CD14-positive monocyte (primary cell): ENCODE results near the gene CTNND1. TPM values are rescaled to one million over a fixed set of nuclear protein-coding genes. Genes with fewer than 3 reads are reported as not detected.

Experiments used
- DNase-seq, 3 donors: peaks; one replicate each; pipeline ENCODE4 v3.0.0-alpha.2; 2011 to 2022
- H2AFZ ChIP-seq: 2 replicates; pipeline ENCODE4 v1.6.0; 2012; ENCODE audit warnings: mild to moderate bottlenecking, low read depth, low read length, inconsistent platforms; ENCODE audit not compliant: insufficient read depth, poor library complexity, severe bottlenecking
- H3K27ac ChIP-seq, 2 donors: 1 replicate in 1 of 2; 2 replicates in 1 of 2; pipeline ENCODE4 v1.5.1; 2012 to 2013; ENCODE audit warnings: low read length in 2 of 2, control low read depth in 1 of 2, inconsistent platforms in 1 of 2, low read depth in 1 of 2, mild to moderate bottlenecking in 1 of 2
- H3K27me3 ChIP-seq, 2 donors: one replicate each; pipeline versions ENCODE4 v1.6.0 to v1.6.1; 2011 to 2013; ENCODE audit warnings: low read length in 2 of 2; ENCODE audit not compliant: control insufficient read depth in 2 of 2, insufficient read depth in 2 of 2
- H3K36me3 ChIP-seq, 2 donors: replicated peaks in 1 of 2; 1 replicate in 1 of 2; 2 replicates in 1 of 2; pipeline versions ENCODE4 v1.5.1 to v1.6.1; 2012 to 2013; ENCODE audit warnings: low read length in 2 of 2, control low read depth in 1 of 2, inconsistent platforms in 1 of 2, mild to moderate bottlenecking in 1 of 2; ENCODE audit not compliant: insufficient read depth in 2 of 2, control insufficient read depth in 1 of 2
- H3K4me1 ChIP-seq, 2 donors: 1 replicate in 1 of 2; 2 replicates in 1 of 2; pipeline versions ENCODE4 v1.5.1 to v1.6.1; 2012 to 2013; ENCODE audit warnings: low read length in 2 of 2, control low read depth in 1 of 2, inconsistent platforms in 1 of 2, mild to moderate bottlenecking in 1 of 2, moderate library complexity in 1 of 2; ENCODE audit not compliant: insufficient read depth in 2 of 2, control insufficient read depth in 1 of 2
- H3K4me2 ChIP-seq: replicated peaks from 2 replicates; pipeline ENCODE3; 2012; ENCODE audit warnings: low read length, moderate library complexity, mild to moderate bottlenecking; ENCODE audit not compliant: poor library complexity, severe bottlenecking; ENCODE audit errors: extremely low read depth
- H3K4me3 ChIP-seq, 3 experiments: fragments of 200-600 bp in 1 of 3; sonication (generic) in 1 of 3; replicated peaks in 1 of 3; 1 replicate in 2 of 3; 2 replicates in 1 of 3; pipeline ENCODE4 v1.5.1; 2011 to 2013; ENCODE audit warnings: low read length in 3 of 3, mild to moderate bottlenecking in 3 of 3, control low read depth in 2 of 3, low read depth in 2 of 3, inconsistent platforms in 1 of 3, moderate library complexity in 1 of 3
- H3K79me2 ChIP-seq: 2 replicates; pipeline ENCODE4 v1.6.0; 2012; ENCODE audit warnings: mild to moderate bottlenecking, control low read depth, inconsistent platforms, low read length, moderate library complexity; ENCODE audit not compliant: insufficient read depth
- H3K9ac ChIP-seq: 2 replicates; pipeline ENCODE4 v1.6.0; 2017; ENCODE audit warnings: low read length, mild to moderate bottlenecking; ENCODE audit not compliant: insufficient read depth, poor library complexity, severe bottlenecking
- H3K9me3 ChIP-seq, 2 donors: replicated peaks in 1 of 2; 1 replicate in 1 of 2; 2 replicates in 1 of 2; pipeline versions ENCODE4 v1.5.1 to v1.6.1; 2012 to 2013; ENCODE audit warnings: low read length in 2 of 2, control low read depth in 1 of 2; ENCODE audit not compliant: control insufficient read depth in 1 of 2, insufficient read depth in 1 of 2
- H4K20me1 ChIP-seq: 2 replicates; pipeline ENCODE4 v1.6.0; 2012; ENCODE audit warnings: mild to moderate bottlenecking, low read length, control low read depth, moderate library complexity; ENCODE audit not compliant: insufficient read depth
- H3K27ac Mint-ChIP-seq, 7 donors: one replicate each; pipeline ENCODE4 v1.8.0; 2020; ENCODE audit warnings: mild to moderate bottlenecking in 7 of 7, mixed read lengths in 7 of 7, moderate library complexity in 6 of 7, inconsistent platforms in 2 of 7
- H3K27me3 Mint-ChIP-seq, 3 donors: one replicate each; pipeline ENCODE4 v1.8.0; 2021 to 2022; ENCODE audit warnings: low read depth in 3 of 3, mild to moderate bottlenecking in 3 of 3, mixed read lengths in 3 of 3, moderate library complexity in 3 of 3, inconsistent platforms in 1 of 3
- H3K36me3 Mint-ChIP-seq, 2 donors: one replicate each; pipeline ENCODE4 v1.8.0; 2020; ENCODE audit warnings: mixed read lengths in 2 of 2, inconsistent platforms in 1 of 2, mild to moderate bottlenecking in 1 of 2
- H3K4me1 Mint-ChIP-seq: one replicate; pipeline ENCODE4 v1.8.0; 2020; ENCODE audit warnings: mild to moderate bottlenecking, mixed read lengths
- H3K4me3 Mint-ChIP-seq, 2 donors: one replicate each; pipeline ENCODE4 v1.8.0; 2020; ENCODE audit warnings: mild to moderate bottlenecking in 2 of 2, mixed read lengths in 2 of 2, moderate library complexity in 1 of 2
- H3K9me3 Mint-ChIP-seq, 7 donors: one replicate each; pipeline ENCODE4 v1.8.0; 2020 to 2022; ENCODE audit warnings: mixed read lengths in 7 of 7, mild to moderate bottlenecking in 6 of 7, moderate library complexity in 6 of 7, inconsistent platforms in 2 of 7
- CTCF ChIP-seq: fragments of 200-600 bp; IDR thresholded peaks from one replicate; pipeline ENCODE4 v1.8.0; 2022; ENCODE audit warnings: antibody characterized with exemption, mild to moderate bottlenecking
- WGBS: methylation state at CpG from one replicate; pipeline ENCODE4 v1.1.5; 2013; ENCODE audit warnings: missing lambda C conversion rate; ENCODE audit not compliant: insufficient coverage; 5-methylcytosine and 5-hydroxymethylcytosine counted together
- intact Hi-C, 2 donors: fragments of 100-400 bp; cut with micrococcal nuclease; formaldehyde crosslinking; loops; one replicate each; pipeline versions ENCODE4 v1.15.0 to v1.15.1; 2023
- polyA minus RNA-seq: library from RNA; depleted of rRNA, polyadenylated mRNA; stranded (reverse); fragments of >200 nt; gene quantifications from 2 replicates; pipeline ENCODE4 v1.2.3, GENCODE V29; 2012
- polyA plus RNA-seq, 3 donors: library from polyadenylated mRNA; depleted of rRNA in 1 of 3; unstranded in 2 of 3; stranded (reverse) in 1 of 3; fragments of 300-500 nt in 2 of 3; fragments of >200 nt in 1 of 3; fragmentation: Illumina TruSeq in 2 of 3; gene quantifications; 1 replicate in 2 of 3; 2 replicates in 1 of 3; pipeline ENCODE4 v1.2.3, GENCODE V29; 2012 to 2021
- total RNA-seq, 12 experiments: library from RNA in 1 of 12; stranded (reverse) in 1 of 12; fragments of 120-200 nt in 1 of 12; gene quantifications; one replicate each; pipeline ENCODE4 v1.2.4 and lab custom pipeline; 2013 to 2026; ENCODE audit warnings: mixed read lengths in 6 of 12, inconsistent platforms in 1 of 12

Gene CTNND1
- total RNA-seq (2013) = 48.2 TPM
- polyA plus RNA-seq = 10 to 100 TPM; 10.8 to 36.0 (median 13.7) TPM
- 25.6 and 66.1 TPM in 2 replicates for polyA minus RNA-seq
- 8.1 to 30.6 (median 20.6) reads per million in 11 experiments for total RNA-seq (lab: John Stamatoyannopoulos, UW)

- TF ChIP-seq CTCF = no peak
- H3K27ac ChIP-seq = peak within 1 kb of the TSS; percentile 29 to 87
- DNase-seq = peak; percentile 75 to 89 (median 87)
- Mint-ChIP-seq H3K4me3 (peak within 1 kb of the TSS; percentile 97), H3K27ac (peak within 1 kb of the TSS; percentile 87 to 98 (median 94)), H3K36me3 (peaks cover 5 to 10% of the 10 kb centered on the region in 2 donors), H3K9me3 (peaks cover 0 to 2% (median 0%) of the 10 kb centered on the region in 7 donors), H3K4me1 (peaks cover 35% of the 10 kb centered on the region), H3K27me3 (peaks cover 0 to 5% (median 0%) of the 10 kb centered on the region in 3 donors)
- H3K27me3 ChIP-seq = no peaks in the 10 kb centered on the region
- intact Hi-C loops = loop anchor here in 1 of 2 donors (5.0 kb wide), 1 partner anchor 36 kb away; no protein-coding TSS in a partner anchor
- peak within 1 kb of the TSS; percentile 69 for H3K9ac ChIP-seq
- 0% methylated on average over 4 of the region's 13 CpGs for WGBS
- no peaks in the 10 kb centered on the region for H3K9me3 ChIP-seq
- peak within 1 kb of the TSS; percentile 82 for H2AFZ ChIP-seq
- H3K36me3 ChIP-seq = no peaks in the 10 kb centered on the region
- peak within 1 kb of the TSS; percentile 83 to 99 (median 93) for H3K4me3 ChIP-seq
- H3K4me2 ChIP-seq = peak within 1 kb of the TSS; percentile 86
- H4K20me1 ChIP-seq = peaks cover 27% of the 10 kb centered on the region
- peaks cover 44% of the 10 kb centered on the region for H3K79me2 ChIP-seq
- H3K4me1 ChIP-seq = peaks cover 23 to 27% of the 10 kb centered on the region in 2 donors
Measured at GRCh38 chr11:57761301-57762234, at the start of gene CTNND1. Gene CTNND1, plus strand, starts transcription at chr11:57761802. Its CDS starts 29,677 bp downstream, at chr11:57791479.
